ENCODE measurements around the gene PLEKHJ1.

- TF ChIP-seq CTCF (IDR thresholded peaks at IDR 0.05) (peak in 2 of 4 experiments; percentile 19 to 24), EP300 (IDR thresholded peaks at IDR 0.05) (no peak), POLR2A (IDR thresholded peaks at IDR 0.05) (no peak)
Observed at GRCh38 chr19:2221918-2222317, 14.2 kb downstream of the PLEKHJ1 start.

Data from sigmoid colon (tissue), 4 donors.